ENCODE measurements around the gene ATXN2.
A peak's percentile ranks its signal among the peaks of the same experiment; 100 is the strongest.
"Not testable (repeated sequence)": the region's sequence is repeated elsewhere in the genome, so short reads cannot be mapped to it uniquely, and the experiment has no call there.

Gene ATXN2

GRCh38 chr12:111532751-111533150, 66.4 kb downstream of the ATXN2 start:
- Mint-ChIP-seq H3K36me3 (ENCODE audit: insufficient read depth) (peaks cover 28% of the 10 kb centered on the region), H3K4me3 (no peak overlapping the region)

GRCh38 chr12:111529424-111530368, 69.4 kb downstream of the ATXN2 start:
- Mint-ChIP-seq H3K4me3 (no peak overlapping the region), H3K9me3 (no peaks in the 10 kb centered on the region), H3K36me3 (ENCODE audit: insufficient read depth) (peaks cover 24% of the 10 kb centered on the region), H3K27me3 (no peaks in the 10 kb centered on the region), H3K27ac (peak overlapping the region; percentile 22 to 47), H3K4me1 (ENCODE audit: low read depth in 2 of 2) (peaks cover 0 to 10% of the 10 kb centered on the region in 2 donors)
- DNase-seq = peak; percentile 33 to 52 (median 47)
- peak; percentile 92 for ATAC-seq (replicated peaks)

More at GRCh38 chr12:111532751-111533150, 66.4 kb downstream of the ATXN2 start:
- DNase-seq (no peak), ATAC-seq (replicated peaks) (no peak)
- H3K27me3 Mint-ChIP-seq = no peaks in the 10 kb centered on the region
- peaks cover 0 to 10% of the 10 kb centered on the region in 2 donors for H3K4me1 Mint-ChIP-seq (ENCODE audit: low read depth in 2 of 2)
- no peak overlapping the region for H3K27ac Mint-ChIP-seq
- H3K9me3 Mint-ChIP-seq = no peaks in the 10 kb centered on the region

GRCh38 chr12:111523587-111524167, 75.4 kb downstream of the ATXN2 start:
- Mint-ChIP-seq H3K9me3 (no peaks in the 10 kb centered on the region), H3K36me3 (ENCODE audit: insufficient read depth) (peaks cover 40% of the 10 kb centered on the region), H3K4me1 (ENCODE audit: low read depth in 2 of 2) (no peaks in the 10 kb centered on the region), H3K27ac (no peak overlapping the region), H3K27me3 (no peaks in the 10 kb centered on the region), H3K4me3 (no peak overlapping the region)
- ATAC-seq (replicated peaks) (no peak), DNase-seq (no peak)

- no peak for ATAC-seq (replicated peaks)
- H3K9me3 Mint-ChIP-seq = no peaks in the 10 kb centered on the region
- no peaks in the 10 kb centered on the region for H3K27me3 Mint-ChIP-seq
- no peak for DNase-seq
- H3K36me3 Mint-ChIP-seq (ENCODE audit: insufficient read depth) = peaks cover 47% of the 10 kb centered on the region
- H3K27ac Mint-ChIP-seq = no peak overlapping the region
- H3K4me1 Mint-ChIP-seq (ENCODE audit: low read depth in 2 of 2) = no peaks in the 10 kb centered on the region
- H3K4me3 Mint-ChIP-seq = no peak overlapping the region
Observed at GRCh38 chr12:111521801-111522200, 77.3 kb downstream of the ATXN2 start.

GRCh38 chr12:111519937-111520336, 79.2 kb downstream of the ATXN2 start:
- DNase-seq = no peak
- Mint-ChIP-seq H3K9me3 (no peaks in the 10 kb centered on the region), H3K27me3 (no peaks in the 10 kb centered on the region), H3K4me3 (no peak overlapping the region), H3K4me1 (ENCODE audit: low read depth in 2 of 2) (no peaks in the 10 kb centered on the region), H3K36me3 (ENCODE audit: insufficient read depth) (peaks cover 47% of the 10 kb centered on the region), H3K27ac (peak overlapping the region in 1 of 2 donors; percentile 62)
- ATAC-seq (replicated peaks) = no peak

- H3K36me3 Mint-ChIP-seq (ENCODE audit: insufficient read depth) = peaks cover 43% of the 10 kb centered on the region
Observed at GRCh38 chr12:111519083-111519482, 80.0 kb downstream of the ATXN2 start.

GRCh38 chr12:111507719-111508118, 91.4 kb downstream of the ATXN2 start:
- H3K36me3 Mint-ChIP-seq (ENCODE audit: insufficient read depth) = peaks cover 46% of the 10 kb centered on the region
- peaks cover 10 to 12% of the 10 kb centered on the region in 2 donors for H3K4me1 Mint-ChIP-seq (ENCODE audit: low read depth in 2 of 2)
- not testable (repeated sequence) for H3K27me3 Mint-ChIP-seq; DNase-seq; ATAC-seq (replicated peaks); H3K27ac Mint-ChIP-seq; H3K9me3 Mint-ChIP-seq; H3K4me3 Mint-ChIP-seq

More at GRCh38 chr12:111519083-111519482, 80.0 kb downstream of the ATXN2 start:
- no peaks in the 10 kb centered on the region for H3K27me3 Mint-ChIP-seq
- no peaks in the 10 kb centered on the region for H3K9me3 Mint-ChIP-seq
- no peak for ATAC-seq (replicated peaks)
- H3K27ac Mint-ChIP-seq = no peak overlapping the region
- H3K4me1 Mint-ChIP-seq (ENCODE audit: low read depth in 2 of 2) = no peaks in the 10 kb centered on the region
- no peak overlapping the region for H3K4me3 Mint-ChIP-seq
- DNase-seq = no peak

GRCh38 chr12:111507258-111507657, 91.9 kb downstream of the ATXN2 start:
- H3K4me3 Mint-ChIP-seq; H3K27me3 Mint-ChIP-seq; ATAC-seq (replicated peaks); H3K9me3 Mint-ChIP-seq; DNase-seq; H3K27ac Mint-ChIP-seq: not testable (repeated sequence)
- Mint-ChIP-seq H3K36me3 (ENCODE audit: insufficient read depth) (peaks cover 41% of the 10 kb centered on the region), H3K4me1 (ENCODE audit: low read depth in 2 of 2) (peaks cover 10 to 12% of the 10 kb centered on the region in 2 donors)

GRCh38 chr12:111506260-111506659, 92.9 kb downstream of the ATXN2 start:
- no peak for DNase-seq
- Mint-ChIP-seq H3K9me3 (no peaks in the 10 kb centered on the region), H3K27me3 (no peaks in the 10 kb centered on the region), H3K4me3 (no peak overlapping the region), H3K27ac (peak overlapping the region in 1 of 2 donors; percentile 36), H3K36me3 (ENCODE audit: insufficient read depth) (peaks cover 31% of the 10 kb centered on the region), H3K4me1 (ENCODE audit: low read depth in 2 of 2) (peaks cover 10 to 12% of the 10 kb centered on the region in 2 donors)
- no peak for ATAC-seq (replicated peaks)

GRCh38 chr12:111505601-111506036, 93.5 kb downstream of the ATXN2 start:
- Mint-ChIP-seq H3K27me3 (no peaks in the 10 kb centered on the region), H3K4me1 (ENCODE audit: low read depth in 2 of 2) (peaks cover 10 to 12% of the 10 kb centered on the region in 2 donors), H3K4me3 (peak overlapping the region; percentile 2 to 18), H3K27ac (peak overlapping the region in 1 of 2 donors; percentile 36), H3K9me3 (no peaks in the 10 kb centered on the region), H3K36me3 (ENCODE audit: insufficient read depth) (peaks cover 26% of the 10 kb centered on the region)
- DNase-seq = peak in 2 of 3 experiments; percentile 8 to 12
- peak; percentile 100 for ATAC-seq (replicated peaks)

GRCh38 chr12:111503116-111503515, 96.0 kb downstream of the ATXN2 start:
- H3K9me3 Mint-ChIP-seq = no peaks in the 10 kb centered on the region
- H3K4me1 Mint-ChIP-seq (ENCODE audit: low read depth in 2 of 2) = peaks cover 10 to 12% of the 10 kb centered on the region in 2 donors
- ATAC-seq (replicated peaks) (no peak), DNase-seq (no peak)
- no peak overlapping the region for H3K27ac Mint-ChIP-seq
- H3K36me3 Mint-ChIP-seq (ENCODE audit: insufficient read depth) = peaks cover 15% of the 10 kb centered on the region
- no peak overlapping the region for H3K4me3 Mint-ChIP-seq
- H3K27me3 Mint-ChIP-seq = no peaks in the 10 kb centered on the region

- ATAC-seq (replicated peaks) (no peak), DNase-seq (no peak)
- Mint-ChIP-seq H3K27ac (peak overlapping the region in 1 of 2 donors; percentile 3), H3K4me1 (ENCODE audit: low read depth in 2 of 2) (no peaks in the 10 kb centered on the region), H3K4me3 (no peak overlapping the region), H3K9me3 (no peaks in the 10 kb centered on the region), H3K36me3 (ENCODE audit: insufficient read depth) (peaks cover 45% of the 10 kb centered on the region), H3K27me3 (no peaks in the 10 kb centered on the region)
Observed at GRCh38 chr12:111494676-111495075, 104.4 kb downstream of the ATXN2 start.

- not testable (repeated sequence) for DNase-seq
Observed at GRCh38 chr12:111492979-111493378, 106.1 kb downstream of the ATXN2 start.

More at GRCh38 chr12:111492979-111493378, 106.1 kb downstream of the ATXN2 start:
- not testable (repeated sequence) for H3K4me1 Mint-ChIP-seq (ENCODE audit: low read depth in 2 of 2); H3K4me3 Mint-ChIP-seq; H3K9me3 Mint-ChIP-seq; ATAC-seq (replicated peaks); H3K27me3 Mint-ChIP-seq
- Mint-ChIP-seq H3K36me3 (ENCODE audit: insufficient read depth) (peaks cover 51% of the 10 kb centered on the region), H3K27ac (peak overlapping the region in 1 of 2 donors; percentile 46)

All from effector memory CD8-positive, alpha-beta T cell (primary cell).